ENCODE measurements around the gene ANKRD61. TPM values are rescaled to one million over a fixed set of nuclear protein-coding genes. Genes with fewer than 3 reads are reported as not detected.
"Not testable (repeated sequence)": the region's sequence is repeated elsewhere in the genome, so short reads cannot be mapped to it uniquely, and the experiment has no call there.

The ANKRD61 gene
- total RNA-seq, 1 donor from 2014 or later = not detected

DNA sequence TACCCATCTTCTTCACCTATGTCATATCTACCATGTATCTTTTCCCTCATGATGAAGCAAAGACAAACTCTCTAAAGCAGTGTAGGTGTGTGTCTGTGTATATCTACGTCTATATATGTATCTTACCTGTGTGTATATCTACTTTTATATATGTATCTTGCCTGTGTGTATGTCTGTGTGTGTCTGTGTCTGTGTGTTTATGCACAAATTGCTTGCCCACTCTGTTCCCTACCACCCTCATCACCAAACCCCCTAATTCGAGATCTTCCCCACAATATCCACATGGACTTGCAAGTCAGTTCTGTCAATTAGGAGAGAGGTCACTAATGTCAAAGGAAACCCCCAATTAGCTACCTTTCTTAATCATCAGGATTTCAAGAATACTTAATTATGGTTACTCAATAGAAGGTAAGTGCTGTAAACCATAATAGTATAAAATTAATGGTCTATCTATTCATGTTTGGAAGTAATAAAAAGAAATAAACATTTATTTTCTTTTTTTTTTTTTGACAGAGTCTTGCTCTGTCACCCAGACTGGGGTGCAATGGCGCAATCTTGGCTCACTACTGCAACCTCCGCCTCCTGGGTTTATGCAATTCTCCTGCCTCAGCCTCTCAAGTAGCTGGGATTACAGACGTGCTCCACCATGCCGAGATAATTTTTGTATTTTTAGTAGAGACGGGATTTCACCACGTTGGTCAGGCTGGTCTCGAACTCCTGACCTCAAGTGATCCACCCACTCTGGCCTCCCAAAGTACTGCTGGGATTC, 43.6 kb downstream of the ANKRD61 start:
- H3K27ac ChIP-seq = no peak overlapping the region
- no peak overlapping the region for H3K4me3 ChIP-seq
- no peaks in the 10 kb centered on the region for H3K4me1 ChIP-seq
- H3K36me3 ChIP-seq = no peaks in the 10 kb centered on the region
- DNase-seq (peak; percentile 66), ATAC-seq (no peak)
- no peaks in the 10 kb centered on the region for H3K9me3 ChIP-seq
- intact Hi-C loops (cut with DNase I) = no loop called here
- TF ChIP-seq, protein P1, sequence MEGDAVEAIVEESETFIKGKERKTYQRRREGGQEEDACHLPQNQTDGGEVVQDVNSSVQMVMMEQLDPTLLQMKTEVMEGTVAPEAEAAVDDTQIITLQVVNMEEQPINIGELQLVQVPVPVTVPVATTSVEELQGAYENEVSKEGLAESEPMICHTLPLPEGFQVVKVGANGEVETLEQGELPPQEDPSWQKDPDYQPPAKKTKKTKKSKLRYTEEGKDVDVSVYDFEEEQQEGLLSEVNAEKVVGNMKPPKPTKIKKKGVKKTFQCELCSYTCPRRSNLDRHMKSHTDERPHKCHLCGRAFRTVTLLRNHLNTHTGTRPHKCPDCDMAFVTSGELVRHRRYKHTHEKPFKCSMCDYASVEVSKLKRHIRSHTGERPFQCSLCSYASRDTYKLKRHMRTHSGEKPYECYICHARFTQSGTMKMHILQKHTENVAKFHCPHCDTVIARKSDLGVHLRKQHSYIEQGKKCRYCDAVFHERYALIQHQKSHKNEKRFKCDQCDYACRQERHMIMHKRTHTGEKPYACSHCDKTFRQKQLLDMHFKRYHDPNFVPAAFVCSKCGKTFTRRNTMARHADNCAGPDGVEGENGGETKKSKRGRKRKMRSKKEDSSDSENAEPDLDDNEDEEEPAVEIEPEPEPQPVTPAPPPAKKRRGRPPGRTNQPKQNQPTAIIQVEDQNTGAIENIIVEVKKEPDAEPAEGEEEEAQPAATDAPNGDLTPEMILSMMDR (IDR thresholded peaks at IDR 0.05) = no peak
- no peaks in the 10 kb centered on the region for H3K27me3 ChIP-seq (ENCODE audit: low read depth)

DNA sequence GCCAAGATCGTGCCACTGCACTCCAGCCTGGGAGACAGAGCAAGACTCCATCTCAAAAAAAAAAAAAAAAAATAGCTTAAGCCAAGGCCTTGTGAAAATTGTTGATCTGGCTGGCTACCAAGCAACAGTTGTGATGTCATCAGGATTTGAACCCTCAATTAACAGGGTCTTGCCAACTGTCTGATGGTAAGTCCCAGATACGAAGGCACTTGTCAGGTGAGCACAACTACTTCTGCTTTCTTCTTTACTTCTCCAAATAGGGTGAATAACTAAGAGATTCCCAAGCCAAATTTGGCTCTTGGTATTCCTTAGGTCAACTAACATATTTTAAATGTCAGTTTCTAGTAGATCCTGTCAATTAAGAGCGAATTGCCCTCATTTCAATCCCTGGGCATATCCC, 47.4 kb downstream of the ANKRD61 start:
- Histone ChIP-seq H3K27ac (no peak overlapping the region), H3K27me3 (ENCODE audit: low read depth) (no peaks in the 10 kb centered on the region), H3K9me3 (no peaks in the 10 kb centered on the region), H3K4me1 (peaks cover 12% of the 10 kb centered on the region), H3K4me3 (no peak overlapping the region), H3K36me3 (no peaks in the 10 kb centered on the region)
- TF ChIP-seq, protein P1 (IDR thresholded peaks at IDR 0.05) = no peak
- DNase-seq (no peak), ATAC-seq (no peak)
- intact Hi-C loops (cut with DNase I) = no loop called here

DNA sequence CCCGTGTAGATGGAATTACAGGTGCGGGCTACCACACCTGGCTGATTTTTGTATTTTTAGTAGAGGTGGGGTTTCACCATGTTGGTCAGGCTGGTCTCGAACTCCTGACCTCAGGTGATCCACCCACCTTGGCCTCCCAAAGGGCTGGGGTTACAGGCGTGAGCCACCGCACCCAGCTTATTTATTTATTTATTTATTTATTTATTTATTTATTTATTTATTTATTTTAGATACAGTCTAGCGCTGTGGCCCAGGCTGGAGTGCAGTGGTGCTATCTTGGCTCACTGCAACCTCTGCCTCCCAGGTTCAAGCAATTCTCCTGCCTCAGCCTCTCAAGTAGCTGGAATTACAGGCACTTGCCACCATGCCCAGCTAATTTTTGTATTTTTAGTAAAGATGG, 51.9 kb downstream of the ANKRD61 start:
- H3K27me3 ChIP-seq (ENCODE audit: low read depth); intact Hi-C loops (cut with DNase I); DNase-seq: not testable (repeated sequence)

More for the DNA sequence above, 51.9 kb downstream of the ANKRD61 start:
- not testable (repeated sequence) for H3K9me3 ChIP-seq, H3K27ac ChIP-seq, H3K36me3 ChIP-seq, H3K4me3 ChIP-seq, ATAC-seq
- peaks cover 12% of the 10 kb centered on the region for H3K4me1 ChIP-seq

Other genes with a start within 250 kb of the ANKRD61 start
- gene RNF216, start 249.7 kb upstream of the ANKRD61 start, total RNA-seq = 30.7 TPM
- not detected for gene OCM, start 150.6 kb upstream of the ANKRD61 start, total RNA-seq
- gene CCZ1, start 132.6 kb upstream of the ANKRD61 start, total RNA-seq = 56.8 TPM
- gene RSPH10B, start 60.7 kb upstream of the ANKRD61 start, total RNA-seq = 2.7 TPM
- gene PMS2, start 22.3 kb upstream of the ANKRD61 start, total RNA-seq = 10.1 TPM
- gene AIMP2, start 22.1 kb upstream of the ANKRD61 start, total RNA-seq = 17.4 TPM
- gene EIF2AK1, start 27.8 kb downstream of the ANKRD61 start, total RNA-seq = 72.0 TPM
- gene USP42, start 73.6 kb downstream of the ANKRD61 start, total RNA-seq = 10.6 TPM
- 26.1 TPM for gene CYTH3, start 241.2 kb downstream of the ANKRD61 start, total RNA-seq